NCI-H1417 (cell line): ENCODE data around the gene ADAT3.
"Not testable (repeated sequence)": the region's sequence is repeated elsewhere in the genome, so short reads cannot be mapped to it uniquely, and the experiment has no call there.

Experiments used
- DNase-seq, 3 experiments: peaks; one replicate each; lab custom pipeline; 2025; lab: John Stamatoyannopoulos, UW

The ADAT3 gene

GRCh38 chr19:1882786-1883692, 22.2 kb upstream of the ADAT3 start:
- no peak for DNase-seq

- DNase-seq = no peak
Measured at GRCh38 chr19:1883784-1884183, 21.4 kb upstream of the ADAT3 start.

GRCh38 chr19:1884291-1884718, 20.9 kb upstream of the ADAT3 start:
- DNase-seq = no peak

DNA sequence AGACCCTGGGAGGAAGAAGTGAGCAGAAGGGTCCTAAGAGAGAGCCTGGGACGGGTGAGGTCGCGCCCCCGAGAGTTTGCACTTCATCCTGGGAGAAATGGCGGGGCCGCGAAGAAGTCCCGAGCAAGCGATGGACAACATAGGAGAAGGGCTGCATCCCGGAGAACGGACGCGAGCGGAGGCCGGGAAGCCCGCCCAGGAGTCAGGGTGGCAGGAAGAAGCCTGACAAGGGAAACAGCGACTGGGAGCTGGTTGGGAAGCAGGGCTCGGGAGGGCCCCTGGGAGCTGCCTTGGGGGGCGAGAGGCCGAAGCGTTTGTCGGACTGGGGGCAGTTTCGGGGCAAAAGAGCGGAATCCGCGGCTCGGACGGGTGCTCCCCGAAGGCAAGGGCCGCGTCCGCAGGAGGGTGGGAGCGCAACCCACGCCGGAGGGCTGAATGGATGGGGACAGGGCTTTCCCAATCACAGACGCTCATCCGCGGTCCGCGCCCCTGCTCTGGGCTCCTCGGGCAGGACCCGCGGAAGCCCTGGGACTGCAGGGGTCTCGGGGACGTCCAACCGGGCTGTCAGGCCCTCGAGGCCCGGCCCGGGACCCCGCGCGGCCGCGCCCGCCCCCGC, 20.4 kb upstream of the ADAT3 start:
- DNase-seq = peak in 2 of 3 experiments; percentile 17 to 24

DNA sequence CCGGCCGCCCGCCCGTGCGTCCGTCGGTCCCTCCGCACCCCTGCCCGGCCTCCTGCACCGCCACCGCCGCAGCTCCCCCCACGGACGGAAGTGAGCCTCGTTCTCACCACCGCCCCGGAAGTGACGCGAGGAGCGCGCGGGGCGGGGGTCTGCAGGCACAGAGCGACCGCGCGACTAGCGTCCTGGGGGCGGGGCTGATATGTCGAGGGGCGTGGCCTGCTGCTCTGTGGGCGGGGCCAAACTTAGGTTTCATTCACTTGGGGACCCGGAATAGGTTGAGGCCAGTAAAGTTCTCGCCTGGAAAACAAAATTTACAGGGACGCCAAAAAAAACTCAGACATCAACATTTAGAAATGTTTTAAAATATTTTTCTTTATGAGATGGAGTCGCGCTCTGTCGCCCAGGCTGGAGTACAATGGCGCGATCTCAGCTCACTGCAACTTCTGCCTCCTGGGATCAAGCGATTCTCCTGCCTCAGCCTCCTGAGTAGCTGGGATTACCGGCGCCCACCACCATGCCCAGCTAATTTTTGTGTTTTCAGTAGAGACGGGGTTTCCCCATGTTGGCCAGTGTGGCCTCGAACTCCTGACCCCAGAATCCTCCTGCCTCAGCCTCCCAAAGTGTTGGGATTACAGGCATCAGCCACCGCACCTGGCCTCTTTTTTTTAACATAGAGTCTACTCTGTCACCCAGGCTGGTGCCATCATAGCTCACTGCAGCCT, 19.6 kb upstream of the ADAT3 start, which contains the start of gene ABHD17A:
ABHD17A (minus strand) TSS at position 99 of the 722 bp plus-strand sequence. CDS start 3,930 bp downstream, outside the sequence.
- peak; percentile 94 to 98 (median 96) for DNase-seq

GRCh38 chr19:1886360-1886759, 18.8 kb upstream of the ADAT3 start:
- DNase-seq = not testable (repeated sequence)

DNA sequence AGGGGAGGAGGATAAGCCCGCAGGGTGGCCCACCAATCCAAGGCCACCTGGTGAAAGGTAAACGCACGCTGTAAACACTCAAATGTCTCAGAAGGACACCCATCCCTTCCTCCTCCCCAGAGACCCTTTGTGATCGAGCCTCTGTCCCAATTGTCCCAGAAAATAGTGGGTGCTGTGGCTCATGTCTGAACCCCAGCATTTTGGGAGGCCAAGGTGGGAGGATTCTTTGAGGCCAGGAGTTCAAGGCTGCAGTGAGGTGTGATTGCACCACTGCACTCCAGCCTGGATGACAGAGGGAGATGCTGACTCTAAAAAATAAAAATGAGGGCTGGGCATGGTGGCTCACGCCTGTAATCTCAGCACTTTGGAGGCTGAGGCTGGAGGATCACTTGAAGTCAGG, 16.8 kb upstream of the ADAT3 start:
- no peak for DNase-seq

DNA sequence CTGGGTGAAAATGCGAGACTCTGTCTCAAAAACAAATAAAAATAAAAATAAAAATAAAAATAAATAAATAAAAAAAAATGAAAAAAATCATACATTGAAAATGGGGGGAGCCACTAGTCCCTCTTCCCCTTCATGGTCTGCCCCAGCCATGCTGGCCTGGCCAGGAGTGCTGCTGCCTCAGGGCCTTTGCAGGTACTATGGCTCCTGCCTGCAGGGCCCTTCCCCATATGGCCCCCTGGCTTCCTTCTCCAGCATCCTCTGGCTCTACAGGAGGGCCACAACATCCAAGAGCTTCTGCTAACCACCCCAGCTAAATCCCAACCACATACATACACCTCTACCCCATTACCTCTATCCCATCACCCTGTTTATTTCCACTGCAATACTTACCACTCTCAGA, 15.3 kb upstream of the ADAT3 start:
- DNase-seq = no peak

- DNase-seq = peak in 1 of 3 experiments; percentile 55
Measured at GRCh38 chr19:1893791-1894190, 11.4 kb upstream of the ADAT3 start.

DNA sequence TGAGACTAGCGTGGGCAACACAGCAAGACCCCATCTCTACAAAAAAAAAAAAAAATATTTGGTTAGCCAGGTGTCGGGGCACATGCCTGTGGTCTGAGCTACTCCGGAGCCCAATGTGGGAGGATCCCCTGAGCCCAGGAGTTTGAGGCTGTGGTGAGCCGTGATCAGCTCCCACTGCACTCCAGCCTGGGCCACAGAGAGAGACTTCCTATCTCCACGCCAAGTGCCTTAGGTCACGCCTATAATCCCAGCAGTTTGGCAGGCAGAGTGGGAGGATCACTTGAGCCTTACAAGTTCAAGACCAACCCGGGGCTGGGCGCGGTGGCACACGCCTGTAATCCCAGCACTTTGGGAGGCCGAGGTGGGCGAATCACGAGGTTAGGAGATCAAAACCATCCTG, 8.7 kb upstream of the ADAT3 start:
- no peak for DNase-seq

- DNase-seq = no peak
Measured at GRCh38 chr19:1901940-1902404, 3.2 kb upstream of the ADAT3 start.

- DNase-seq = no peak
Measured at GRCh38 chr19:1902923-1903322, 2.3 kb upstream of the ADAT3 start.

GRCh38 chr19:1904860-1905109, 414 bp upstream of the ADAT3 start:
- no peak for DNase-seq

GRCh38 chr19:1905863-1906375, 720 bp downstream of the ADAT3 start:
- no peak for DNase-seq

DNA sequence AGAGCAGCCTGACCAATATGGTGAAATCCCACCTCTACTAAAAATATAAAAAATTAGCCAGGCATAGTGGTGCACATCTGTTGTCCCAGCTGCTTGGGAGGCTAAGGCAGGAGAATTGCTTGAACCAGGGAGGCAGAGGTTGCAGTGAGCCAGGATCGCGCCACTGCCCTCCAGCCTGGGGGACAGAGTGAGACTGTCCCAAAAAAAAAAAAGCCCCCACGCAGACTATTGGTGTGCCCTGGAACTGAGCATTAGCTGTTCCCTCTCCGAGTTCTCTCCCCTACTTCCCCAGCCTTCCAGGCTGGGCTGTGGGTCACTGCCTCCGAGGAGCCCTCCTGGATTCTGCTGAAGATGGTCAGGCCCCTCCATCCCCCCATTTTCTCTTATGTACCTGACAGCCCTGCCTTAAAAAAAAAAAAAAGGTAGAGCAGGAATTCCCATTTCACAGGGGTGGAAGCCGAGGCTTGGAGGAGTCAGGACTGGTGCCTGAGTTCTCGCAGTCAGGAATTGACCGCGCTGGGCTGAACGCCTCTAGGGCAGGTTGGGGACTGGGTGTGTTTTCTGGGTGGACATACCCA, 1.9 kb downstream of the ADAT3 start:
- DNase-seq = no peak

DNA sequence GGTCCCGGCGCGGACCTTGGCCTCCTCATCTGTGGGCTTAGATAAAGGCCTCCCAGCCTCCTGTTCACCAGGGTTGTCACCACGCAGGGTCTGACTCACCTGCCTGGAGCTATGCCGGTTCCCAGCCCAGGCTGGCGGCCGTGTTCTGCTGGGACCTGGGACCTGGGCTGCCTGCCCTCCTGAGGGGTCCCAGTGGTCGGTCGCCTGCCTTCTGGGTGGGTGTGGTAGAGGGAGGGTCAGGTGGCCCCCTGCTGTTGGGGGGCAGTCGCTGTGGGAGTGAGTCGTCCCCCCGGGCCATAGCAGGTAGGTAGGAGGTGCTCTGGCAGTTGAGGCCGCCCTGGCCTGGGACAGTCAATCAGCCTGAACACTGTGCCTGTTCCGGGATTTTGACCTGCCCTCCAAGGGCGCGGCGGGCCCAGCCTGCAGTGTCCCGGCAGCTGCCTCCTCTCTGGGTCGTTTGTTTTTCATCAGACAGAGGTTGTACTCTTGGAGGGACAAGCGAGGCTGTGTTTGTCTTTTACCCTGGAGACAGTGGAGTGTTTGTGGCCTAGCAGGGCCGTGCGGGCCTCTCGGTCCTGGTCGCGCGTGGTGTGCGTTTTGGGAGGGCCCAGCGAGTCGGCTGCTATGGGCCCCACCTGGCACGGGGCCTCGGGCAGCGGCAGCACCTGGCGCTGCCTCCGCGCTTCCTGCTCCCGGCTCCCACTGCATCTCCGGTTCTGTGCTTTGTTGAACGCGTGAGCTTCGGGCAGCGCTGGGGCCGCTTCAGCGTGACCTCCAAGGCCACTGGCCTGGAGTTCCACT, 2.6 kb downstream of the ADAT3 start:
- DNase-seq = no peak

DNA sequence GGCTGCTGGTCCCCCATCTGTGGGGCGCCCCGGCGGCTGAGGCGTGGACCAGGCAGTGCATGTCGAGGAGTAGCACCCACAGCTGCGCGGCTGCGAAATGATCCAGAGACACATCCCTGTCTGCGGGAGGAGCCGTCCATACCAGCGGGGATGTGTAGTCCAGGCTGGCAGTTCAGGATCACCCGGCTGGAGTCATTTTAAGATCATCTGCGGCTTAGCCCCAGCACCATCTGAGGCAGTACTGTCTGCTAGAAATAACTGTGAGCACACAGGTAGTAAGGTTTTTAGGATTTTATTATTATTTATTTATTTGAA, 3.1 kb downstream of the ADAT3 start:
- DNase-seq = no peak

GRCh38 chr19:1909761-1910080, 4.5 kb downstream of the ADAT3 start:
- no peak for DNase-seq

GRCh38 chr19:1910177-1910576, 5.0 kb downstream of the ADAT3 start:
- no peak for DNase-seq

DNA sequence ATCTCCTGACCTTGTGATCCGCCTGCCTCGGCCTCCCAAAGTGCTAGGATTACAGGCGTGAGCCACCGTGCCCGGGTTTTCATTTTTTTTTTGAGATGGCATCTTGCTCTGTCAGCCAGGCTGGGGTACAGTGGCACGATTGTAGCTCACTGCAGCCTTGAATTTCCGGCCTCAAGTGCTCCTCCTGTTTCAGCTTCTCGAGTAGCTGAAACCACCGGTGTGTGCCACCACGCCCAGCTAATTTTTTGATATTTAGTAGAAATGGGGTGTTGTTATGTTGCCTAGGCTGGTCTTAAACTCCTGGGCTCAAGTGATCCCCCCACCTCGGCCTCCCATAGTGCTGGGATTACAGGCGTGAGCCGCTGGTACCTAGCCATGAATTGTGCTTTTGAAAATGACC, 5.9 kb downstream of the ADAT3 start:
- DNase-seq = no peak

DNA sequence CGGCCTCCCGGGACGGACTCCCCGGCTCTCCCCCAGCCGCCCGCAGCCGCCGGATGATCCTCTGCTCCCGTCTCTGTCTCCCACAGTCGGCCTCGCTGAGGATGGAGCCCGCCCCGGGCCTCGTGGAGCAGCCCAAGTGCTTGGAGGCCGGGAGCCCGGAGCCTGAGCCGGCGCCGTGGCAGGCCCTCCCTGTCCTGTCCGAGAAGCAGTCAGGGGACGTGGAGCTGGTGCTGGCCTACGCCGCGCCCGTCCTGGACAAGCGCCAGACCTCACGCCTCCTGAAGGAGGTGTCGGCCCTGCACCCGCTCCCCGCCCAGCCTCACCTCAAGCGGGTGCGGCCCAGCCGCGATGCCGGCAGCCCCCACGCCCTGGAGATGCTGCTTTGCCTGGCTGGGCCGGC, 6.8 kb downstream of the ADAT3 start:
- DNase-seq = no peak
